Fibroblast of the conjunctiva (primary cell): ENCODE results near the gene SKP1.
A peak's percentile ranks its signal among the peaks of the same experiment; 100 is the strongest.
"Not testable (repeated sequence)": the region's sequence is repeated elsewhere in the genome, so short reads cannot be mapped to it uniquely, and the experiment has no call there.

Source experiments
- DNase-seq: peaks from one replicate; pipeline ENCODE4 v3.0.0-alpha.2; 2010; ENCODE audit warnings: low read depth

The SKP1 gene

DNA sequence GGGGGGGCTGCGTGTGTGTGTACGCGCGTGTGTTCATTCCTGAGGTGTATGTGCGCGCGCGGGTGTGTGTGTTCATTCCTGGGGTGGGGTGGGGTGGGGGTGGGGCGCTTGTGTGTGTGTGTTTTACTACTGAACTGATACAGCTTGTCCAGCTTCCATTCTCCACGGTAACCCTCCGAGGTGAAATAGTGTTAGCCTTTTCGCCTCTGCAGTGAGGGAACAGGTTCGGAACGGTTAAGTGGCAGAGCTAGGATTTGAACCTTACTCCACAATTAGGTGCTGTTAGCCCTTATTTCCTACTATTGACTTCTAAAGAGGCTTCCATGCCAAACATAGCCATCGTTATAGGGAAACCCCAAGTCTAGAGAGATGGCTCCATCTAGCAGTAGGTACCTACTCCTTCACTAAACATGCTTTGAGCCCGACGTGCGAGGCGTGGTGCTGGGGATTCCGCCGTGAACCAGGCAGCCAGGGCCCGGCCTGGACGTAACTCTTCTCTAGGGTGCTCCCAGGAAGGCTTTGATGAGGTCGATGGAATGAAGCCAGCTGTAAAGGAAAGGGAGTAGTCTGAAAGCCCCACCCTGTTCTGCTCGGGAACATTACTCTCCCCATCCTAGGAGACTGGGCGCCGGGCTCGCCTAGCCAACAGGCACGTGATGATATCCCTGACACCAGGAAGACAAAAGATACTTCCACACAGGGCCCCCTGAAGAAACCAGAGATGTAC, 782 bp upstream of the SKP1 start:
- no peak for DNase-seq

DNA sequence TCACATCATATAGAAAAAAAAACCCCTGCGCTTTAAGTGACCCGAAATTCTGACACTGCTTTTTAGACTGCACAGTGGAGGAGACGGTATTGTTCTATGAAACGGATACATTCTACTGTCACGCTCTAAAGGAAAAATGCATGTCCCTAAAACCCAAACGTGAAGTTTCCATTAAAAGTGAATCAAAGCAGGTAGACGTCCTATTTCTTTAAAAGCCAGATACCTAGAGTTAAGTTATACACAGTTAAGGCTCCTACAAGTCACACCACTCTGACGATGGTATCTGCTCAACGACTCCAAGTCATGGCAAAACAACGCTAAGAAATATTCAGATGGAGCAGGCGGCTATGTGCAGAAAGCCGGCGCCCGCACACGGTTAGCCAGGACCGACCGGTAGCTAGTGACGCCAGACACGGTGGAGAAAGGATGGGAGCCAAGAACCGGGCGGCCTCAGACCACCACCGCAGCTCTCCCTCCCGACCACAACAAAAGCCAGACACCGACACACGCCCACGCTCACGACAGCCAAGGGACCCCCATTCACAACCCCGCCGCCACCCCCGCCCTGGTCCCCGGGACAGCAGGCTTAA, 734 bp downstream of the SKP1 start:
- no peak for DNase-seq

- peak; percentile 35 for DNase-seq
Observed at GRCh38 chr5:134174841-134175839, 1.6 kb downstream of the SKP1 start.

GRCh38 chr5:134171972-134172371, 4.8 kb downstream of the SKP1 start:
- no peak for DNase-seq

- DNase-seq, result no peak
Observed at GRCh38 chr5:134162592-134162991, 14.2 kb downstream of the SKP1 start.

- no peak for DNase-seq
Observed at GRCh38 chr5:134161513-134162395, 15.0 kb downstream of the SKP1 start.

DNA sequence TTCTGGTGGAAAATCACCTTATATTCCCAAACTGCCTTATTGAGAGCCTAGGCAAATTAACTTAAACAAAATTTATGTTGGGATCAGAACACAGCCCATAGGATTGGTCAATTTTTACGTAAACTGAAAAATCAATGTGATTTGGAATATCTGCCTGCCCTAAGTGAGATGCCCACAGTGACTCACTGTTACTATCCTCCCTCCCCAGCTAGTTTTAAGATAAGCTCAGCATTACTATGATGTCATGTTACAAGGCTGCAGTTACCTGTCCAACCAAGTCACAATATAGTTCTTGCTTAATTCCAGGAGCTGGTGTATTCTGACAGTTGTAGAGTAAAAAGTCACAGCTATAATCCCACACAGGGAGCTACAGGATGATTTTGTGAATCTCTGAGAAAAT, 23.1 kb downstream of the SKP1 start:
- DNase-seq, result no peak

DNA sequence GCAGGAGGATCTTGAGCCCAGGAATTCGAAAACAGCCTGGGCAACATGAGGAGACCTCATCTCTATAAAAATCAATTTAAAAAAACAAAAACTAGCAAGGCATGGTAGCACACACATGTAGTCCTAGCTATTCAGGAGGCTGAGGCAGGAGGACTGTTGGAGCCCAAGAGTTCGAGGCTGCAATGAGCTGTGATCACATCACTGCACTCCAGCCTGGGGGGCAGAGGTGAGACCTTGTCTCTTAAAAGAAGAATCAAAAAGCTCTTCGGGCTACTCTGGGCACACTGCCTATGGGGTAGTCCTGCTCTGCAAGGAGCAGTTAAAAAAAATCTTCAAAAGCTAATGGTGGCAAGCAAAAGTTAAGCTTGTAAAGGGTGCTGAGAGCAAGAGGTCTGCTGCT, 23.5 kb downstream of the SKP1 start:
- DNase-seq, result no peak

DNA sequence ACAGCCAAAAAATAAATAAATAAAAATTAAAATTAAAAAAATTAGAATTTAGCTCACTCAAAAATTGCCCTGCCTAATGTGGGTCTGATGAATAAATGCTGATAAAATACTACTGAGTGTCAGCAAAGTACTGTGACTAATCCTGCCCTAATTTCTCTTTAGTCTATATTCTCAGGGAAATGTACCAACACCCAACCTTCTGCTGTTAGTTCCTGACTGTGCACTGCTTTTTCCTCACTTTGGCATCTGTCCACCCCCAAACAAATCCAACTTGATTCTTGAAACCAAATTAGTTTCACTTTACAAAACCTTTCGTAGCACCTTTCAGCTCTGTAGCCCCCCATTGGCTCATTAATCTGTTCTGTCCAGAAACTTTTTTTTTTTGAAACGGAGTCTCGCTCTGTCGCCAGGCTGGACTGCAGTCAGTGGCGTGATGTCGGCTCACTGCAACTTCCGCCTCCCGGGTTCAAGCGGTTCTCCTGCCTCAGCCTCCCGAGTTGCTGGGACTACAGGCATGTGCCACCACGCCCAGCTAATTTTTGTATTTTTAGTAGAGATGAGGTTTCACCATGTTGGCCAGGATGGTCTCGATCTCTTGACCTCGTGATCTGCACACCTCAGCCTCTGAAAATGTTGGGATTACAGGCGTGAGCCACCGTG, 24.4 kb downstream of the SKP1 start:
- DNase-seq, result not testable (repeated sequence)

GRCh38 chr5:134151723-134152122, 25.0 kb downstream of the SKP1 start:
- DNase-seq, result no peak

- DNase-seq, result no peak
Observed at GRCh38 chr5:134149571-134150303, 27.0 kb downstream of the SKP1 start.

- DNase-seq, result no peak
Observed at GRCh38 chr5:134148986-134149539, 27.7 kb downstream of the SKP1 start.

- no peak for DNase-seq
Observed at GRCh38 chr5:134148316-134148715, 28.4 kb downstream of the SKP1 start.

GRCh38 chr5:134146651-134147518, 29.9 kb downstream of the SKP1 start:
- no peak for DNase-seq

GRCh38 chr5:134145779-134146581, 30.8 kb downstream of the SKP1 start:
- peak; percentile 34 for DNase-seq

DNA sequence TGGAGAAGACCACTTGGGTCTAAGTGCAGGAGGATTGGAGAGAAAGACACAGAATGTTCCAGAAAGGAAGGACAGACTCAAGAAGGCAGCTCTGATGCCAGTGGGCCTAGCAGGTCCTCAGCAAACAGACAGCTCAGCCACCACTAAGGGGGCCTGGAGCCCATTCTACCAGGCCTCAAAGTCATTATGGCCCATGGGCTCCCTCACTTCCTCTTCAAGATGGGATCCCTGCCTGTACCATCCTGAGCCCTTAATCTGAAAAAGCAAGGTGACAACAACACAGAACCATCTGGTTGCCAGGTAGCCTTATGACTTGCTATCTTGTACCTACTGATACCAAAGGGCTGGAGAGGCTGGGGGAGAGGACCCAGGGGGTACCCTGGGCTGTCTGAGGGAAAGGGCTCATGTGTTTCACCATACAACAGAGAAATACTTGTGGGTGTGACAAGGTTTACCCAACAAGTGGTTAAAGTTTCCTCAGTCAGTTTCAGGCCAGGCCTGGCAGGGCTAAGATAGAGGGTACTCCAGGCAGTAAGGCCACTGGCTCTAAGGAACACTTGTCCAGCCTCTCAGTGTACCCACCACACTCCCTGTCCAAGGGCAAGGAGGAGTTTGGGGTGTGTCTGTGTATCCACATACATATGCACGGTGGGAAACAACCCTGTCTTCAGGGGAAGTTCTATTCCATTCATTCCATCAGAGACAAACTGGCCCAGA, 31.6 kb downstream of the SKP1 start:
- DNase-seq, result no peak
